GM12878 (cell line): ENCODE measurements around the gene PDZRN3. TPM values are rescaled to one million over a fixed set of nuclear protein-coding genes. Genes with fewer than 3 reads are reported as not detected.

Experiments
- ATAC-seq: fragments of 200-7000 bp; cut with Tn5 transposase; 3 replicates; pipeline ENCODE4 v1.9.1; 2020; ENCODE audit warnings: mild to moderate bottlenecking, moderate library complexity
- BruUV-seq: library from RNA; stranded (reverse); fragments of 400-500 nt; replicated peaks from 2 replicates; lab custom pipeline; 2021; lab: Mats Ljungman, UMichigan
- CTCF ChIA-PET: fragments of 300-600 bp; sonication (Branson Sonifier 250); formaldehyde crosslinking; extraction: SDS; loops from one replicate; lab custom pipeline; 2021; ENCODE audit warnings: inconsistent platforms; lab: Yijun Ruan, JAX
- POLR2A ChIA-PET: fragments of 350-600 bp; formaldehyde crosslinking; extraction: SDS; loops from one replicate; lab custom pipeline; 2021; ENCODE audit warnings: inconsistent platforms; lab: Charles Lee
- RAD21 ChIA-PET: fragments of 300-600 bp; sonication (Branson Sonifier 250); formaldehyde crosslinking; loops from one replicate; lab custom pipeline; 2023; ENCODE audit warnings: antibody characterized with exemption; ENCODE audit not compliant: unreplicated experiment; lab: Charles Lee
- SMC1A ChIA-PET: fragments of 300-600 bp; sonication (Branson Sonifier 250); formaldehyde crosslinking; loops from one replicate; lab custom pipeline; 2023; ENCODE audit not compliant: unreplicated experiment, uncharacterized antibody; lab: Charles Lee
- DNase-seq: peaks from one replicate; pipeline ENCODE4 v3.0.0-alpha.2; 2011; ENCODE audit warnings: low read depth, low spot score
- FAIRE-seq: peaks from 3 replicates; lab custom pipeline; 2011; peaks lifted over from hg19 to GRCh38; lab: Jason Lieb, UNC
- H2AFZ ChIP-seq: 2 replicates; pipeline ENCODE4 v1.6.0; 2011; ENCODE audit warnings: low read depth, low read length, control low read depth; ENCODE audit not compliant: control insufficient read depth
- H3K27ac ChIP-seq: 2 replicates; pipeline ENCODE4 v1.5.1; 2011; ENCODE audit warnings: control low read depth; ENCODE audit not compliant: control insufficient read depth, insufficient read depth
- H3K27me3 ChIP-seq, 2 experiments: replicated peaks in 1 of 2; 2 replicates each; pipeline versions ENCODE4 v1.6.0 to v1.6.1; 2011; ENCODE audit warnings: low read length in 1 of 2; ENCODE audit not compliant: control insufficient read depth in 2 of 2, insufficient read depth in 2 of 2
- H3K36me3 ChIP-seq, 2 experiments: 2 replicates each; pipeline ENCODE4 v1.5.1; 2011; ENCODE audit warnings: low read length in 1 of 2; ENCODE audit not compliant: control insufficient read depth in 2 of 2, insufficient read depth in 2 of 2
- H3K4me1 ChIP-seq: 2 replicates; pipeline ENCODE4 v1.6.1; 2011; ENCODE audit warnings: mild to moderate bottlenecking, low read length, moderate library complexity, mixed read lengths; ENCODE audit not compliant: control insufficient read depth, insufficient read depth
- H3K4me2 ChIP-seq: 2 replicates; pipeline ENCODE4 v1.6.0; 2011; ENCODE audit warnings: control low read depth; ENCODE audit not compliant: control insufficient read depth, insufficient read depth
- H3K4me3 ChIP-seq: fragments of 200-600 bp; sonication (generic); 2 replicates; pipeline ENCODE4 v1.5.1; 2016
- H3K79me2 ChIP-seq: 2 replicates; pipeline ENCODE4 v1.6.0; 2011; ENCODE audit warnings: low read length; ENCODE audit not compliant: control insufficient read depth, insufficient read depth
- H3K9ac ChIP-seq: 2 replicates; pipeline ENCODE4 v1.8.0; 2011; ENCODE audit warnings: low read length, control low read depth, mixed read lengths; ENCODE audit not compliant: control insufficient read depth, insufficient read depth
- H3K9me3 ChIP-seq: replicated peaks from 3 replicates; pipeline ENCODE4 v1.5.1; 2011; ENCODE audit warnings: mild to moderate bottlenecking, low read length; ENCODE audit not compliant: control insufficient read depth, insufficient read depth
- H4K20me1 ChIP-seq: 2 replicates; pipeline ENCODE4 v1.6.0; 2011; ENCODE audit not compliant: control insufficient read depth, insufficient read depth
- E4F1 ChIP-seq: fragments of 450-650 bp; IDR thresholded peaks from 2 replicates; pipeline ENCODE4 v1.6.1; 2018; ENCODE audit warnings: borderline replicate concordance, mild to moderate bottlenecking; ENCODE audit not compliant: partially characterized antibody
- EED ChIP-seq: sonication (generic); IDR thresholded peaks from 2 replicates; pipeline ENCODE4 v1.6.1; 2016; ENCODE audit warnings: antibody characterized with exemption, low read depth
- IKZF2 ChIP-seq, 2 experiments: fragments of 450-650 bp; IDR thresholded peaks; 2 replicates each; pipeline ENCODE4 v1.6.1; 2017; ENCODE audit warnings: mild to moderate bottlenecking in 2 of 2, moderate library complexity in 2 of 2
- TBL1XR1 ChIP-seq: IDR thresholded peaks from 2 replicates; pipeline ENCODE4 v1.6.1; 2012; ENCODE audit warnings: low read depth, low read length, improper control_type of control experiment
- ZNF217 ChIP-seq: fragments of 450-650 bp; IDR thresholded peaks from 2 replicates; pipeline ENCODE4 v1.6.1; 2017; ENCODE audit warnings: antibody characterized with exemption, mild to moderate bottlenecking
- WGBS: methylation state at CpG from one replicate; pipeline ENCODE4 v1.1.6; 2016; ENCODE audit warnings: low lambda C conversion rate; ENCODE audit not compliant: insufficient replicate concordance, insufficient coverage; ENCODE audit errors: missing lambda C conversion rate; 5-methylcytosine and 5-hydroxymethylcytosine counted together
- in situ Hi-C: fragments of 300-500 bp; cut with MboI; formaldehyde crosslinking; loops from 9 replicates; pipeline ENCODE4 v1.14.3; 2018; ENCODE audit warnings: mixed read lengths
- intact Hi-C: fragments of 100-400 bp; cut with micrococcal nuclease; formaldehyde crosslinking; loops from one replicate; pipeline ENCODE4 v1.14.2; 2022; ENCODE audit not compliant: unreplicated experiment
- polyA plus RNA-seq, 11 experiments: library from polyadenylated mRNA; depleted of rRNA in 4 of 11; unstranded in 6 of 11; stranded (reverse) in 5 of 11; fragments of >200 nt; fragmentation: Nextera tagmentation in 4 of 11; fragmentation: Illumina TruSeq in 1 of 11; extraction: Ambion mirVana in 4 of 11; extraction: Trizol in 1 of 11; gene quantifications; 1 replicate in 1 of 11; 2 replicates in 10 of 11; pipeline versions ENCODE4 v1.2.1 to v1.2.3, GENCODE V29; 2011 to 2016; ENCODE audit warnings: inconsistent platforms in 2 of 11, missing spikeins in 2 of 11, low read depth in 1 of 11
- total RNA-seq, 4 experiments: library from RNA; depleted of rRNA in 3 of 4; stranded (reverse); fragments of >200 nt in 3 of 4; fragmentation: Illumina TruSeq in 1 of 4; extraction: Trizol in 1 of 4; gene quantifications; 2 replicates each; pipeline versions ENCODE4 v1.2.1 to v1.2.3, GENCODE V29; 2013 to 2021

PDZRN3 gene
- total and polyA plus RNA-seq, 10 of the 15 experiments (the other 5 are each of a cell fraction or from before 2014, with no cell fraction given): 0.07 to 0.37 (median 0.12) TPM; not detected in 6

GRCh38 chr3:73637042-73637441 is 12.3 kb upstream of the PDZRN3 start (continued):
- no peak for TF ChIP-seq IKZF2 (IDR thresholded peaks at IDR 0.05)
- no peak for TF ChIP-seq TBL1XR1

DNA sequence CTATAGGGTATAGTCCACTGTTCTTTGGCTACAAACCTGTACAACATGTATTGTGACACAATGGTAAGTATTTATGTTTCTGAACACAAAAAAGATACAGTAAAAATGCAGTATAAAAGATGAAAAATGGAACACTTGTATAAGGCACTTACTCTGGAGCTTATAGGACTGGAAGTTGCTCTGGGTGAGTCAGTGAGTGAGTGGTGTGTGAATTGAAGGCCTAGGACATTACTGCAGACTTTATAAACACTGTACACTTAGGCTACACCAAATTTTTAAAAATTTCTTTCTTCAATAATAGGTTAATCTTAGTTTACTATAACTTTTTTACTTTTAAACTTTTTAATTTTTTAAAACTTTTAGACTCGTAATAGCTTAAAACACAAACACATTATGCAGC is 10.5 kb upstream of the PDZRN3 start:
- Histone ChIP-seq H2AFZ (no peak overlapping the region), H3K27me3 (no peaks in the 10 kb centered on the region; a peak in 1 of 4 replicates), H3K9me3 (no peaks in the 10 kb centered on the region), H3K4me2 (no peak overlapping the region), H3K79me2 (no peaks in the 10 kb centered on the region), H4K20me1 (no peaks in the 10 kb centered on the region), H3K36me3 (no peaks in the 10 kb centered on the region), H3K4me1 (no peaks in the 10 kb centered on the region), H3K4me3 (no peak overlapping the region), H3K27ac (no peak overlapping the region), H3K9ac (no peak overlapping the region)
- BruUV-seq: no TSS peak
- POLR2A ChIA-PET: no interaction called here
- no peak for ATAC-seq
- FAIRE-seq: no peak
- TF ChIP-seq EED (no peak), E4F1 (no peak), ZNF217 (no peak)
- intact Hi-C loops (no loop called here), in situ Hi-C loops (no loop called here)
- RAD21 ChIA-PET: no interaction called here
- DNase-seq: no peak
- WGBS: 0% methylated on average over 1 of the region's 1 CpG
- CTCF ChIA-PET: no interaction called here
- SMC1A ChIA-PET: no interaction called here
